Posterior vena cava (tissue), 2 donors: ENCODE data around the gene RPGR. TPM values are rescaled to one million over a fixed set of nuclear protein-coding genes. Genes with fewer than 3 reads are reported as not detected.

ENCODE experiments used
- DNase-seq: peaks from one replicate; pipeline ENCODE4 v3.0.0-alpha.2; 2020; ENCODE audit warnings: low spot score
- intact Hi-C, 2 donors: fragments of 100-400 bp; cut with DNase I; formaldehyde crosslinking; loops; one replicate each; pipeline versions ENCODE4 v1.14.1 to v1.14.2; 2022 to 2023
- total RNA-seq, 2 donors: library from RNA; stranded (reverse); fragmentation: NEBNext Ultra II Directional; extraction: Animal tissue kit (Norgen Biotek cat#: 25700); gene quantifications; one replicate each; pipeline ENCODE4 v1.2.1, GENCODE V29; 2021
- donor health status: DM: yes; HTN: yes; CAD: no.
- donor health status: DM: yes; HTN: yes; CAD: no.

Gene RPGR
- total RNA-seq, 2 donors from 2014 or later: 17.0 to 24.0 TPM

GRCh38 chrX:38332505-38332904 lies 5.2 kb upstream of the RPGR start:
- intact Hi-C loops: no loop called here
- DNase-seq: no peak

- intact Hi-C loops: no loop called here
- no peak for DNase-seq
Measured at GRCh38 chrX:38327775-38328081, 419 bp upstream of the RPGR start.

- intact Hi-C loops: no loop called here
- DNase-seq: no peak
Measured at GRCh38 chrX:38326086-38326485, 1.2 kb downstream of the RPGR start.

- DNase-seq: no peak
- intact Hi-C loops: no loop called here
Measured at GRCh38 chrX:38320819-38321218, 6.5 kb downstream of the RPGR start.

- DNase-seq: no peak
- intact Hi-C loops: no loop called here
Measured at GRCh38 chrX:38318606-38319005, 8.7 kb downstream of the RPGR start.

GRCh38 chrX:38318196-38318595 lies 9.1 kb downstream of the RPGR start:
- intact Hi-C loops: no loop called here
- no peak for DNase-seq

- intact Hi-C loops: no loop called here
- DNase-seq: no peak
Measured at GRCh38 chrX:38315186-38315585, 12.1 kb downstream of the RPGR start.

GRCh38 chrX:38313190-38313589 lies 14.1 kb downstream of the RPGR start:
- DNase-seq: no peak
- intact Hi-C loops: no loop called here

- intact Hi-C loops: no loop called here
- no peak for DNase-seq
Measured at GRCh38 chrX:38312436-38312835, 14.9 kb downstream of the RPGR start.

- DNase-seq: no peak
- intact Hi-C loops: no loop called here
Measured at GRCh38 chrX:38311743-38312142, 15.6 kb downstream of the RPGR start.

- intact Hi-C loops: no loop called here
- DNase-seq: no peak
Measured at GRCh38 chrX:38305971-38306370, 21.3 kb downstream of the RPGR start.

- intact Hi-C loops: no loop called here
- DNase-seq: no peak
Measured at GRCh38 chrX:38304010-38304409, 23.3 kb downstream of the RPGR start.

- intact Hi-C loops: no loop called here
- DNase-seq: no peak
Measured at GRCh38 chrX:38293741-38294140, 33.6 kb downstream of the RPGR start.

GRCh38 chrX:38287674-38288073 lies 39.6 kb downstream of the RPGR start:
- intact Hi-C loops: no loop called here

GRCh38 chrX:38285649-38286048 lies 41.7 kb downstream of the RPGR start:
- intact Hi-C loops: no loop called here
- DNase-seq: no peak

More at GRCh38 chrX:38287674-38288073, 39.6 kb downstream of the RPGR start:
- no peak for DNase-seq

- intact Hi-C loops: no loop called here
Measured at GRCh38 chrX:38282049-38282448, 45.3 kb downstream of the RPGR start.

GRCh38 chrX:38279188-38279587 lies 48.1 kb downstream of the RPGR start:
- intact Hi-C loops: no loop called here
- DNase-seq: no peak

More at GRCh38 chrX:38282049-38282448, 45.3 kb downstream of the RPGR start:
- DNase-seq: no peak

- intact Hi-C loops: no loop called here
- DNase-seq: no peak
Measured at GRCh38 chrX:38278682-38279081, 48.6 kb downstream of the RPGR start.

- intact Hi-C loops: no loop called here
Measured at GRCh38 chrX:38277802-38278201, 49.5 kb downstream of the RPGR start.

GRCh38 chrX:38277136-38277535 lies 50.2 kb downstream of the RPGR start:
- no peak for DNase-seq
- intact Hi-C loops: no loop called here

More at GRCh38 chrX:38277802-38278201, 49.5 kb downstream of the RPGR start:
- DNase-seq: no peak

GRCh38 chrX:38276089-38276488 lies 51.2 kb downstream of the RPGR start:
- DNase-seq: no peak
- intact Hi-C loops: no loop called here

GRCh38 chrX:38275615-38276014 lies 51.7 kb downstream of the RPGR start:
- intact Hi-C loops: no loop called here
- no peak for DNase-seq
